ENCODE measurements around the gene ZMYM2.

- TF ChIP-seq, protein P1, sequence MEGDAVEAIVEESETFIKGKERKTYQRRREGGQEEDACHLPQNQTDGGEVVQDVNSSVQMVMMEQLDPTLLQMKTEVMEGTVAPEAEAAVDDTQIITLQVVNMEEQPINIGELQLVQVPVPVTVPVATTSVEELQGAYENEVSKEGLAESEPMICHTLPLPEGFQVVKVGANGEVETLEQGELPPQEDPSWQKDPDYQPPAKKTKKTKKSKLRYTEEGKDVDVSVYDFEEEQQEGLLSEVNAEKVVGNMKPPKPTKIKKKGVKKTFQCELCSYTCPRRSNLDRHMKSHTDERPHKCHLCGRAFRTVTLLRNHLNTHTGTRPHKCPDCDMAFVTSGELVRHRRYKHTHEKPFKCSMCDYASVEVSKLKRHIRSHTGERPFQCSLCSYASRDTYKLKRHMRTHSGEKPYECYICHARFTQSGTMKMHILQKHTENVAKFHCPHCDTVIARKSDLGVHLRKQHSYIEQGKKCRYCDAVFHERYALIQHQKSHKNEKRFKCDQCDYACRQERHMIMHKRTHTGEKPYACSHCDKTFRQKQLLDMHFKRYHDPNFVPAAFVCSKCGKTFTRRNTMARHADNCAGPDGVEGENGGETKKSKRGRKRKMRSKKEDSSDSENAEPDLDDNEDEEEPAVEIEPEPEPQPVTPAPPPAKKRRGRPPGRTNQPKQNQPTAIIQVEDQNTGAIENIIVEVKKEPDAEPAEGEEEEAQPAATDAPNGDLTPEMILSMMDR (IDR thresholded peaks at IDR 0.05), result no peak
- no peak for TF ChIP-seq POLR2A (IDR thresholded peaks at IDR 0.05)
Observed at GRCh38 chr13:20125129-20125782, 166.7 kb downstream of the ZMYM2 start.
